ENCODE results near the gene HECA.
A peak's percentile ranks its signal among the peaks of the same experiment; 100 is the strongest.

The HECA gene

DNA sequence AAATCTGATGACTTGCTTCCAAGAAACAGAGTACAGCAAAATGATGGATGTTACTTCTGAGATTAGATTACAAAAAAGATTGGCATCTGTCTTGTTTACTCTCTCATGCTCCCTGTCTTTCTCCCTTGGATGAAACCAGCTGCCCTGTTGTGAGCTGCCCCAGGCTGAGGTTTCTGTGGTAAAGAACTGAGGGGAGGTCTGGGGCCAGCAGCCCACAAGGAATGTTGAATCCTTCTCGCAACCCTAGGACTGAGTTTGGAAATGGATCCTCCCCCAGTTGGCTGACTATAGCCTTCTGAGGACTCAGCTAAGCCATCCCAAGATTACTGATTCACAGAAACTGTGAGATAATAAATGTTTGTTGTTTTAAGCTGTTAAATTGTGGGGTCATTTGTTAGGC, 5.6 kb upstream of the HECA start:
- no peak overlapping the region for H2AFZ ChIP-seq (ENCODE audit: low read length)

DNA sequence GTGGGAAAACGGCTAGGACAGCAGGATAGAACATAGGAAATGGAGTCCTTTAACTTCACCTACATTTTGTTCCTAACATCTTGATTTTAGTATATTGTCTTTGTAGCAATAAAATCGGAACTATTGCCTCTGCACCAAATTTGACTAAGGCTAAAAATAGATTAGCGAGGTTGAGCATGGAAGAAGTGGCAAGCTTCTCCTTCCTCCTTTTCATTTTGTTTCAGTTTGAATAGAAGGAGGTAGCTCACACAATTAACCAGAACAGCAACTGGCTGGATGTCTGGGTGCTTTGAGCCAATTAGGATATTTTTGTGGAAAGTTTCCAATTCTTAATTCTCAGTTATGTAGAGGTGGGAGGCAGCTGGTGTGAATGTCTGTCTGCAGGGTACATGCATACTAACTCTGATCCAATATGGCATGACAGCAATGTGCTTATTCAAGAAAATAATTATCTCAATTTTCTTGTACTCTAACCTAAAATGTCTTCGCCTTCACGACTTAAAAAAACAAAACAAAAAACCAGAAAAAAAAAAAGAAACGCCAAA, 3.1 kb upstream of the HECA start:
- Histone ChIP-seq H3F3A (ENCODE audit: insufficient read depth, low read length) (peaks cover 34% of the 10 kb centered on the region), H4K20me1 (ENCODE audit: insufficient read depth, low read length) (no peaks in the 10 kb centered on the region), H2AFZ (ENCODE audit: low read length) (peak overlapping the region; percentile 58), H3K79me2 (ENCODE audit: low read length) (peaks cover 10% of the 10 kb centered on the region), H3K9me3 (replicated peaks; ENCODE audit: insufficient read depth, low read length) (no peaks in the 10 kb centered on the region), H3K36me3 (replicated peaks; ENCODE audit: insufficient read depth, low read length) (no peaks in the 10 kb centered on the region), H3K27me3 (replicated peaks; ENCODE audit: insufficient read depth, low read length) (no peaks in the 10 kb centered on the region), H3K4me1 (ENCODE audit: low read length) (peaks cover 19% of the 10 kb centered on the region), H3K27ac (ENCODE audit: low read length) (peak overlapping the region; percentile 95; the same call in 1 of the 2 replicates), H3K4me2 (ENCODE audit: low read depth, low read length) (peak overlapping the region; percentile 93), H3K9me2 (replicated peaks; ENCODE audit: insufficient read depth, low read length) (no peaks in the 10 kb centered on the region), H3K4me3 (ENCODE audit: low read length) (peak overlapping the region; percentile 78), H3K9ac (ENCODE audit: low read length) (peak overlapping the region; percentile 57; the same call in 1 of the 2 replicates)
- DNase-seq: no peak
- peak; percentile 31; the same call in 1 of the 2 replicates for TF ChIP-seq CTCF (IDR thresholded peaks at IDR 0.05; ENCODE audit: low read length)
- TF ChIP-seq EZH2 (optimal IDR thresholded peaks at IDR 0.05; ENCODE audit: low read depth, low read length): no peak

More for the DNA sequence above, 5.6 kb upstream of the HECA start:
- no peaks in the 10 kb centered on the region for H3K9me2 ChIP-seq (replicated peaks; ENCODE audit: insufficient read depth, low read length)
- H3K4me1 ChIP-seq (ENCODE audit: low read length): peaks cover 23% of the 10 kb centered on the region
- no peaks in the 10 kb centered on the region for H4K20me1 ChIP-seq (ENCODE audit: insufficient read depth, low read length)
- no peaks in the 10 kb centered on the region for H3K79me2 ChIP-seq (ENCODE audit: low read length)
- DNase-seq: no peak
- H3K4me2 ChIP-seq (ENCODE audit: low read depth, low read length): no peak overlapping the region
- H3K27me3 ChIP-seq (replicated peaks; ENCODE audit: insufficient read depth, low read length): no peaks in the 10 kb centered on the region
- TF ChIP-seq EZH2 (optimal IDR thresholded peaks at IDR 0.05; ENCODE audit: low read depth, low read length) (no peak), EZH2phosphoT487 (IDR thresholded peaks at IDR 0.05; ENCODE audit: low read length) (no peak), CTCF (IDR thresholded peaks at IDR 0.05; ENCODE audit: low read length) (no peak)
- H3F3A ChIP-seq (ENCODE audit: insufficient read depth, low read length): peaks cover 22% of the 10 kb centered on the region
- no peak overlapping the region for H3K27ac ChIP-seq (ENCODE audit: low read length)
- no peaks in the 10 kb centered on the region for H3K9me3 ChIP-seq (replicated peaks; ENCODE audit: insufficient read depth, low read length)
- no peak overlapping the region for H3K9ac ChIP-seq (ENCODE audit: low read length)
- H3K36me3 ChIP-seq (replicated peaks; ENCODE audit: insufficient read depth, low read length): no peaks in the 10 kb centered on the region
- no peak overlapping the region for H3K4me3 ChIP-seq (ENCODE audit: low read length)

GRCh38 chr6:139133262-139134063, 1.4 kb upstream of the HECA start:
- H3K4me1 ChIP-seq (ENCODE audit: low read length): peaks cover 27% of the 10 kb centered on the region
- peak overlapping the region; percentile 95 for H3K27ac ChIP-seq (ENCODE audit: low read length)
- no peaks in the 10 kb centered on the region for H3K9me3 ChIP-seq (replicated peaks; ENCODE audit: insufficient read depth, low read length)
- no peaks in the 10 kb centered on the region for H4K20me1 ChIP-seq (ENCODE audit: insufficient read depth, low read length)
- DNase-seq: peak; percentile 96
- H3K79me2 ChIP-seq (ENCODE audit: low read length): peaks cover 27% of the 10 kb centered on the region
- peaks cover 34% of the 10 kb centered on the region for H3F3A ChIP-seq (ENCODE audit: insufficient read depth, low read length)
- peak overlapping the region; percentile 63 for H2AFZ ChIP-seq (ENCODE audit: low read length)
- H3K4me2 ChIP-seq (ENCODE audit: low read depth, low read length): peak overlapping the region; percentile 93
- peak; percentile 17; the same call in 1 of the 2 replicates for TF ChIP-seq CTCF (IDR thresholded peaks at IDR 0.05; ENCODE audit: low read length)
- no peak for TF ChIP-seq EZH2 (optimal IDR thresholded peaks at IDR 0.05; ENCODE audit: low read depth, low read length)
- TF ChIP-seq EZH2phosphoT487 (IDR thresholded peaks at IDR 0.05; ENCODE audit: low read length): no peak
- H3K9ac ChIP-seq (ENCODE audit: low read length): peak overlapping the region; percentile 65
- peak overlapping the region; percentile 78 for H3K4me3 ChIP-seq (ENCODE audit: low read length)
- H3K9me2 ChIP-seq (replicated peaks; ENCODE audit: insufficient read depth, low read length): no peaks in the 10 kb centered on the region
- H3K27me3 ChIP-seq (replicated peaks; ENCODE audit: insufficient read depth, low read length): no peaks in the 10 kb centered on the region
- H3K36me3 ChIP-seq (replicated peaks; ENCODE audit: insufficient read depth, low read length): no peaks in the 10 kb centered on the region

Measured in MM.1S (cell line).